Measurements from ENCODE around the gene IRF2BPL. TPM values are rescaled to one million over a fixed set of nuclear protein-coding genes. Genes with fewer than 3 reads are reported as not detected.
A peak's percentile ranks its signal among the peaks of the same experiment; 100 is the strongest.

IRF2BPL gene
- total and polyA plus RNA-seq, 2 of the 4 experiments (the other 2 are of a cell fraction) = 6.3 to 14.5 TPM

DNA sequence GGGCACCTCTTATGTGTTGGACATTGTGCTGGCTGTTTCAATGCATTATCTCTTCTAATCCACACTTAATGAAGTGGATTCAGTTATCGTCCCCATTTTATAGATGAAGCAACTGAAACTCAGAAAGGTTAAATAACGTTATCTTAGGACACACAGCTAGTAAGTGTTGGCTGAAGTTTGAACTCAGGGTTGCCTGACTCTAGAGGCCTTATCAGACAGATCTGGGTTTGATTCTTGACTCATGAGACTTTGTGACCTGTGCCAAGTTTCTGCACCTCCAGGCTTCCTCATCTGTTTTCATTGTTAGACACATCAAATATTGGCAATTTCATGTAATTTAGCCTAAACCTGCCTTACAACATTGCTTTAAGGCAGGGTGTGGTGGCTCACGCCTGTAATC, 18.2 kb upstream of the IRF2BPL start:
- Histone ChIP-seq H4K5ac (ENCODE audit: low read depth, low read length) (no peak overlapping the region), H3K9ac (ENCODE audit: low read depth, low read length) (no peak overlapping the region), H2BK20ac (ENCODE audit: low read depth, low read length) (no peak overlapping the region), H4K20me1 (ENCODE audit: insufficient read depth, low read length) (no peaks in the 10 kb centered on the region), H3K27me3 (ENCODE audit: control insufficient read depth, insufficient read depth, low read length) (no peaks in the 10 kb centered on the region), H3K9me1 (ENCODE audit: insufficient read depth, low read length) (peaks cover 18% of the 10 kb centered on the region), H2AFZ (replicated peaks; ENCODE audit: low read length, poor library complexity) (no peak overlapping the region), H4K91ac (ENCODE audit: insufficient read depth, low read depth, low read length) (no peak overlapping the region; the same call in 1 of the 2 replicates), H3K4me2 (ENCODE audit: low read depth, low read length) (no peak overlapping the region), H3K4me1 (ENCODE audit: control insufficient read depth, insufficient read depth, low read length) (peaks cover 28% of the 10 kb centered on the region), H3K79me1 (ENCODE audit: low read depth in 1 of 2, low read length in 2 of 2) (peaks cover 0 to 9% of the 10 kb centered on the region in 2 experiments; a peak in 1 of 4 replicates), H3K14ac (replicated peaks; ENCODE audit: low read depth, low read length) (0 out of 2 replicates have a peak overlapping the region, but pooled peaks have one; percentile 9), H3K27ac (ENCODE audit: insufficient read depth, low read length) (no peak overlapping the region), H2AK9ac (replicated peaks; ENCODE audit: low read depth, low read length, poor library complexity) (no peak overlapping the region), H2BK5ac (ENCODE audit: low read depth, low read length, poor library complexity, severe bottlenecking) (no peak overlapping the region), H3K23ac (ENCODE audit: low read depth, low read length) (peak overlapping the region; percentile 51; the same call in 1 of the 2 replicates), H3K4ac (ENCODE audit: low read depth, low read length) (peak overlapping the region; percentile 44), H4K8ac (ENCODE audit: low read depth in 2 of 2, low read length in 2 of 2) (0 out of 4 replicates have a peak overlapping the region, but pooled peaks of 1 of the 2 experiments have one; percentile 4), H2BK120ac (ENCODE audit: low read depth, low read length) (peak overlapping the region; percentile 49), H2AK5ac (ENCODE audit: low read depth, low read length) (peak overlapping the region; percentile 4; the same call in 1 of the 2 replicates), H3K56ac (ENCODE audit: extremely low read depth, insufficient read depth, low read length) (no peak overlapping the region), H3K9me3 (ENCODE audit: control insufficient read depth, insufficient read depth, low read length) (no peaks in the 10 kb centered on the region), H3K18ac (ENCODE audit: low read depth, low read length) (no peak overlapping the region), H3K4me3 (ENCODE audit: insufficient read depth, low read depth, low read length) (no peak overlapping the region), H3K36me3 (ENCODE audit: control insufficient read depth, insufficient read depth, low read length) (no peaks in the 10 kb centered on the region), H2BK15ac (ENCODE audit: low read depth, low read length) (peak overlapping the region; percentile 14; the same call in 1 of the 3 replicates)
- intact Hi-C loops (cut with micrococcal nuclease) = no loop called here
- BruUV-seq (replicated peaks) = no TSS peak
- CTCF ChIA-PET = no interaction called here
- no CpG with 5 or more reads among the region's 3 CpGs for WGBS, 2 experiments (ENCODE audit: extremely low coverage in 2 of 2, insufficient read length in 1 of 2)
- DNase-seq = no peak
- POLR2A ChIA-PET (ENCODE audit: unreplicated experiment) = interaction anchor here (0.6 kb wide), 1 partner anchor 142 kb away, joined by 3 read pairs; no protein-coding TSS in a partner anchor
- TF ChIP-seq, protein P1, sequence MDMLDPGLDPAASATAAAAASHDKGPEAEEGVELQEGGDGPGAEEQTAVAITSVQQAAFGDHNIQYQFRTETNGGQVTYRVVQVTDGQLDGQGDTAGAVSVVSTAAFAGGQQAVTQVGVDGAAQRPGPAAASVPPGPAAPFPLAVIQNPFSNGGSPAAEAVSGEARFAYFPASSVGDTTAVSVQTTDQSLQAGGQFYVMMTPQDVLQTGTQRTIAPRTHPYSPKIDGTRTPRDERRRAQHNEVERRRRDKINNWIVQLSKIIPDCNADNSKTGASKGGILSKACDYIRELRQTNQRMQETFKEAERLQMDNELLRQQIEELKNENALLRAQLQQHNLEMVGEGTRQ (IDR thresholded peaks at IDR 0.05; ENCODE audit: low read depth, low read length) = no peak
- TF ChIP-seq MAFK (IDR thresholded peaks at IDR 0.05; ENCODE audit: low read depth, low read length) = no peak
- TF ChIP-seq POLR2A (IDR thresholded peaks at IDR 0.05; ENCODE audit: low read depth, low read length) = no peak
- TF ChIP-seq MXI1 (IDR thresholded peaks at IDR 0.05; ENCODE audit: borderline replicate concordance, low read depth, low read length) = no peak
- TF ChIP-seq CEBPB (IDR thresholded peaks at IDR 0.05; ENCODE audit: low read depth, low read length) = no peak
- TF ChIP-seq RAD21 (IDR thresholded peaks at IDR 0.05; ENCODE audit: low read length) = no peak
- no peak for TF ChIP-seq RCOR1 (IDR thresholded peaks at IDR 0.05; ENCODE audit: insufficient replicate concordance, low read length)
- TF ChIP-seq RFX5 (IDR thresholded peaks at IDR 0.05; ENCODE audit: low read depth, low read length) = no peak
- no peak for TF ChIP-seq CHD1 (IDR thresholded peaks at IDR 0.05; ENCODE audit: low read depth, low read length)
- TF ChIP-seq ELK1 (IDR thresholded peaks at IDR 0.05; ENCODE audit: borderline replicate concordance, low read depth, low read length) = no peak
- no peak for TF ChIP-seq FOS (IDR thresholded peaks at IDR 0.05; ENCODE audit: low read depth, low read length)
- no peak for TF ChIP-seq BHLHE40 (IDR thresholded peaks at IDR 0.05; ENCODE audit: low read depth, low read length)
- no peak for TF ChIP-seq NFE2L2 (IDR thresholded peaks at IDR 0.05; ENCODE audit: low read depth, low read length)
- no peak for TF ChIP-seq SMC3 (IDR thresholded peaks at IDR 0.05; ENCODE audit: low read depth, low read length)
- TF ChIP-seq, protein P2, sequence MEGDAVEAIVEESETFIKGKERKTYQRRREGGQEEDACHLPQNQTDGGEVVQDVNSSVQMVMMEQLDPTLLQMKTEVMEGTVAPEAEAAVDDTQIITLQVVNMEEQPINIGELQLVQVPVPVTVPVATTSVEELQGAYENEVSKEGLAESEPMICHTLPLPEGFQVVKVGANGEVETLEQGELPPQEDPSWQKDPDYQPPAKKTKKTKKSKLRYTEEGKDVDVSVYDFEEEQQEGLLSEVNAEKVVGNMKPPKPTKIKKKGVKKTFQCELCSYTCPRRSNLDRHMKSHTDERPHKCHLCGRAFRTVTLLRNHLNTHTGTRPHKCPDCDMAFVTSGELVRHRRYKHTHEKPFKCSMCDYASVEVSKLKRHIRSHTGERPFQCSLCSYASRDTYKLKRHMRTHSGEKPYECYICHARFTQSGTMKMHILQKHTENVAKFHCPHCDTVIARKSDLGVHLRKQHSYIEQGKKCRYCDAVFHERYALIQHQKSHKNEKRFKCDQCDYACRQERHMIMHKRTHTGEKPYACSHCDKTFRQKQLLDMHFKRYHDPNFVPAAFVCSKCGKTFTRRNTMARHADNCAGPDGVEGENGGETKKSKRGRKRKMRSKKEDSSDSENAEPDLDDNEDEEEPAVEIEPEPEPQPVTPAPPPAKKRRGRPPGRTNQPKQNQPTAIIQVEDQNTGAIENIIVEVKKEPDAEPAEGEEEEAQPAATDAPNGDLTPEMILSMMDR (conservative IDR thresholded peaks at IDR 0.05; ENCODE audit: low read depth, low read length) = no peak
- ATAC-seq (ENCODE audit: low read depth) = no peak
- dilution Hi-C loops (cut with HindIII; ENCODE audit: low sequenced_read_pairs, unreplicated experiment) = no loop called here
- in situ Hi-C loops (cut with MboI; ENCODE audit: low sequenced_read_pairs) = loop anchor here (25.0 kb wide), 1 partner anchor 1759 kb away; the partner anchor contains the start of gene FOS

All from IMR-90 (cell line).